Lower leg skin (tissue), 4 donors: ENCODE data around the gene PIR. TPM values are rescaled to one million over a fixed set of nuclear protein-coding genes. Genes with fewer than 3 reads are reported as not detected.

ENCODE experiments used
- DNase-seq, 2 donors: peaks; one replicate each; pipeline ENCODE4 v3.0.0-alpha.2; 2019; ENCODE audit warnings: low spot score in 2 of 2
- H3K4me3 ChIP-seq: fragments of 200-600 bp; sonication (generic); 2 replicates; pipeline ENCODE4 v1.5.1; 2017; ENCODE audit warnings: mild to moderate bottlenecking, low read depth; ENCODE audit not compliant: poor library complexity, severe bottlenecking
- POLR2A ChIP-seq, 2 donors: fragments of 450-650 bp; IDR thresholded peaks; one replicate each; pipeline ENCODE4 v1.6.1; 2016 to 2017; ENCODE audit warnings: antibody characterized with exemption in 2 of 2, mild to moderate bottlenecking in 1 of 2, moderate library complexity in 1 of 2
- WGBS, 2 donors: methylation state at CpG; one replicate each; pipeline ENCODE4 v1.1.5; 2018; 5-methylcytosine and 5-hydroxymethylcytosine counted together
- intact Hi-C: fragments of 100-400 bp; cut with DNase I; formaldehyde crosslinking; loops from one replicate; pipeline ENCODE4 v1.15.0; 2023; ENCODE audit warnings: low total_unique reads
- total RNA-seq, 4 donors: library from RNA; depleted of rRNA; stranded (reverse); fragments of >200 nt; gene quantifications; one replicate each; pipeline ENCODE4 v1.1.0, GENCODE V29; 2016
- TF ChIP-seq, protein P1 (sequence below), 3 donors: fragments of 450-650 bp; IDR thresholded peaks; one replicate each; pipeline ENCODE4 v1.5.1; 2016; ENCODE audit warnings: antibody characterized with exemption in 3 of 3, mild to moderate bottlenecking in 3 of 3, moderate library complexity in 2 of 3

PIR gene
- total RNA-seq, 4 donors from 2014 or later, result 6.3 to 18.0 (median 12.1) TPM

- intact Hi-C loops, result no loop called here
- 67 to 94% methylated on average over 1 of the region's 1 CpG for WGBS, 2 donors
- TF ChIP-seq, protein P1, sequence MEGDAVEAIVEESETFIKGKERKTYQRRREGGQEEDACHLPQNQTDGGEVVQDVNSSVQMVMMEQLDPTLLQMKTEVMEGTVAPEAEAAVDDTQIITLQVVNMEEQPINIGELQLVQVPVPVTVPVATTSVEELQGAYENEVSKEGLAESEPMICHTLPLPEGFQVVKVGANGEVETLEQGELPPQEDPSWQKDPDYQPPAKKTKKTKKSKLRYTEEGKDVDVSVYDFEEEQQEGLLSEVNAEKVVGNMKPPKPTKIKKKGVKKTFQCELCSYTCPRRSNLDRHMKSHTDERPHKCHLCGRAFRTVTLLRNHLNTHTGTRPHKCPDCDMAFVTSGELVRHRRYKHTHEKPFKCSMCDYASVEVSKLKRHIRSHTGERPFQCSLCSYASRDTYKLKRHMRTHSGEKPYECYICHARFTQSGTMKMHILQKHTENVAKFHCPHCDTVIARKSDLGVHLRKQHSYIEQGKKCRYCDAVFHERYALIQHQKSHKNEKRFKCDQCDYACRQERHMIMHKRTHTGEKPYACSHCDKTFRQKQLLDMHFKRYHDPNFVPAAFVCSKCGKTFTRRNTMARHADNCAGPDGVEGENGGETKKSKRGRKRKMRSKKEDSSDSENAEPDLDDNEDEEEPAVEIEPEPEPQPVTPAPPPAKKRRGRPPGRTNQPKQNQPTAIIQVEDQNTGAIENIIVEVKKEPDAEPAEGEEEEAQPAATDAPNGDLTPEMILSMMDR (IDR thresholded peaks at IDR 0.05), result no peak
- TF ChIP-seq POLR2A (IDR thresholded peaks at IDR 0.05), result no peak
Observed at GRCh38 chrX:15469613-15470012, 23.5 kb downstream of the PIR start.

DNA sequence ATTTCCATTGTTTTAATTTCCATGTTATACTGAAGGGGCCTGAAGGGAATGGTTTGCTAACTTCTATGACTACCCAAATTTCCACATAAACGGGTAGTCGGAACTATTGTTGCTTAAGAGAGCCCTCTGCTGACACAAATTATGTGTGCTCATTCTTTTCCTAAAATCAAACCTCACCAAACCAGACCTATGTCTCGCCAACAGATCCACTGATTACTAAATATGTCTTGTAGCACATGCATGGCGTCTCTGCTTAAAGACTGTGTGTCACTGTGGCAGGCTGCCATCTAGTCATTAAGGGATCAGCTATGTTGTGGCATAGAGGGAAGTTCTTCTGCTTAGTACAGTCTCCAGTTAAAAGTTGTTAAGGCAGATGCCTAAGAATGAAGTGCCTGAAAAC, 25.1 kb downstream of the PIR start:
- DNase-seq, result peak in 1 of 2 donors; percentile 62
- WGBS, 2 donors, result 2 to 16% methylated on average over 4 of the region's 4 CpGs
- TF ChIP-seq, protein P1 (IDR thresholded peaks at IDR 0.05), result no peak
- TF ChIP-seq POLR2A (IDR thresholded peaks at IDR 0.05), result no peak
- no peak overlapping the region for H3K4me3 ChIP-seq
- intact Hi-C loops, result no loop called here

More at GRCh38 chrX:15469613-15470012, 23.5 kb downstream of the PIR start:
- no peak overlapping the region for H3K4me3 ChIP-seq
- DNase-seq, result no peak

- TF ChIP-seq, protein P1 (IDR thresholded peaks at IDR 0.05), result no peak
- no peak for TF ChIP-seq POLR2A (IDR thresholded peaks at IDR 0.05)
- intact Hi-C loops, result no loop called here
- DNase-seq, result no peak
- no peak overlapping the region for H3K4me3 ChIP-seq
- 69 to 89% methylated on average over 9 of the region's 9 CpGs for WGBS, 2 donors
Observed at GRCh38 chrX:15465896-15466651, 27.1 kb downstream of the PIR start.

GRCh38 chrX:15465347-15465746, 27.8 kb downstream of the PIR start:
- H3K4me3 ChIP-seq, result no peak overlapping the region
- intact Hi-C loops, result no loop called here
- DNase-seq, result no peak
- 12 to 20% methylated on average over 4 of the region's 4 CpGs for WGBS, 2 donors
- no peak for TF ChIP-seq POLR2A (IDR thresholded peaks at IDR 0.05)
- TF ChIP-seq, protein P1 (IDR thresholded peaks at IDR 0.05), result no peak

GRCh38 chrX:15464704-15465103, 28.4 kb downstream of the PIR start:
- no peak for TF ChIP-seq POLR2A (IDR thresholded peaks at IDR 0.05)
- TF ChIP-seq, protein P1 (IDR thresholded peaks at IDR 0.05), result no peak
- no peak for DNase-seq
- H3K4me3 ChIP-seq, result no peak overlapping the region
- intact Hi-C loops, result no loop called here

- TF ChIP-seq, protein P1 (IDR thresholded peaks at IDR 0.05), result no peak
- TF ChIP-seq POLR2A (IDR thresholded peaks at IDR 0.05), result no peak
- DNase-seq, result peak in 1 of 2 donors; percentile 18
- 40 to 74% methylated on average over 1 of the region's 1 CpG for WGBS, 2 donors
- intact Hi-C loops, result no loop called here
- no peak overlapping the region for H3K4me3 ChIP-seq
Observed at GRCh38 chrX:15451913-15452312, 41.2 kb downstream of the PIR start.
